NB4 (cell line): ENCODE data around the gene RADIL.

ENCODE experiments used
- POLR2A ChIP-seq: IDR thresholded peaks from 2 replicates; pipeline ENCODE4 v1.6.1; 2011; ENCODE audit warnings: mild to moderate bottlenecking; ENCODE audit not compliant: insufficient read length; ENCODE audit errors: extremely low read depth
- TF ChIP-seq, protein P1 (sequence below): IDR thresholded peaks from one replicate; pipeline ENCODE4 v1.5.1; 2012; ENCODE audit warnings: low read depth, low read length
- TF ChIP-seq, protein P2 (sequence below): IDR thresholded peaks from 2 replicates; pipeline ENCODE4 v1.6.1; 2011; ENCODE audit warnings: low read depth, low read length

DNA sequence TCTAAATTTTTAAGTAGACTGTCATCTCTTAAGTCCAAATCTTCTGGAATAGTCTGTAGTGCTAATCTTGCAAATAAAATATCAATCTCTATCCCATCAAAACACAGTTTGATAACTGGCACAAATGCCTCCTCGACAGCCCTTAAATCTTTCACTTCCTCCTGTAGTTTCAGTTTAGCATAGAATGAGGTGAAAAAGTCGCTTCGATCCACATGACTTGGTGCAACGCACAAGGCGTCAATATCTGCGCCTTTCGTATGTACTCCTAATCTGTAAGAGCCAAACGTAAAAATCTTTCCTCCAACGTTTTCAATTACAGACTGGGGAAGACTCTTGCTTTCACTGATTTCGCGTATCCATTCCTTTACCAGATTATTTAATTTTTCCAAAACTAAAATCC, 22.3 kb downstream of the RADIL start:
- no peak for TF ChIP-seq POLR2A
- TF ChIP-seq, protein P1, sequence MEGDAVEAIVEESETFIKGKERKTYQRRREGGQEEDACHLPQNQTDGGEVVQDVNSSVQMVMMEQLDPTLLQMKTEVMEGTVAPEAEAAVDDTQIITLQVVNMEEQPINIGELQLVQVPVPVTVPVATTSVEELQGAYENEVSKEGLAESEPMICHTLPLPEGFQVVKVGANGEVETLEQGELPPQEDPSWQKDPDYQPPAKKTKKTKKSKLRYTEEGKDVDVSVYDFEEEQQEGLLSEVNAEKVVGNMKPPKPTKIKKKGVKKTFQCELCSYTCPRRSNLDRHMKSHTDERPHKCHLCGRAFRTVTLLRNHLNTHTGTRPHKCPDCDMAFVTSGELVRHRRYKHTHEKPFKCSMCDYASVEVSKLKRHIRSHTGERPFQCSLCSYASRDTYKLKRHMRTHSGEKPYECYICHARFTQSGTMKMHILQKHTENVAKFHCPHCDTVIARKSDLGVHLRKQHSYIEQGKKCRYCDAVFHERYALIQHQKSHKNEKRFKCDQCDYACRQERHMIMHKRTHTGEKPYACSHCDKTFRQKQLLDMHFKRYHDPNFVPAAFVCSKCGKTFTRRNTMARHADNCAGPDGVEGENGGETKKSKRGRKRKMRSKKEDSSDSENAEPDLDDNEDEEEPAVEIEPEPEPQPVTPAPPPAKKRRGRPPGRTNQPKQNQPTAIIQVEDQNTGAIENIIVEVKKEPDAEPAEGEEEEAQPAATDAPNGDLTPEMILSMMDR, result no peak
- TF ChIP-seq, protein P2, sequence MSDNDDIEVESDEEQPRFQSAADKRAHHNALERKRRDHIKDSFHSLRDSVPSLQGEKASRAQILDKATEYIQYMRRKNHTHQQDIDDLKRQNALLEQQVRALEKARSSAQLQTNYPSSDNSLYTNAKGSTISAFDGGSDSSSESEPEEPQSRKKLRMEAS, result no peak
